ENCODE measurements around the gene CCDC187.
"Not testable (repeated sequence)": the region's sequence is repeated elsewhere in the genome, so short reads cannot be mapped to it uniquely, and the experiment has no call there.

Gene CCDC187

DNA sequence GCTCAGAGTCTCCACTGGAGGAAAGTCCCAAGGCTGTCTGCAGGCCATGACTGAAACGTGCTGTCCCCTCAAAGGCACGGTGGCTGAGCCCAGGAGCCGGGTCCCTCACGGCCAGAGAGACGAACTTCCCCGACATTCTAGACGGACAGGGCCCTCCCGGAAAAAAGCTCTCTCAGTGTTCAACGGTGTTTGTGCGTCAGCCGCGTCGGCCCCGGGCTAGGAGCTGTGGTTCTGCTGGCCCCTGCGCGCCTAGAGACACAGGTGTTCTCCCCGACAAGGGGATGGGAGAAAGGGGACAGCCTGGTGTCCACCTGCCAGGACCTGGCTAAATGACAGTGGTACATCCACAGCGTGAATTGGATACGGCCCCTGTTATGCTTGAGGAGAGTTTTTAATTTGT is 17.7 kb upstream of the CCDC187 start:
- no peak for TF ChIP-seq CTCF (conservative IDR thresholded peaks at IDR 0.05; ENCODE audit: low read depth, low read length)
- DNase-seq (ENCODE audit: low read depth) = no peak
- no peak overlapping the region for H3K4me3 ChIP-seq (ENCODE audit: low read length)

GRCh38 chr9:136320972-136321371 is 17.1 kb upstream of the CCDC187 start:
- not testable (repeated sequence) for H3K4me3 ChIP-seq (ENCODE audit: low read length); DNase-seq (ENCODE audit: low read depth)

DNA sequence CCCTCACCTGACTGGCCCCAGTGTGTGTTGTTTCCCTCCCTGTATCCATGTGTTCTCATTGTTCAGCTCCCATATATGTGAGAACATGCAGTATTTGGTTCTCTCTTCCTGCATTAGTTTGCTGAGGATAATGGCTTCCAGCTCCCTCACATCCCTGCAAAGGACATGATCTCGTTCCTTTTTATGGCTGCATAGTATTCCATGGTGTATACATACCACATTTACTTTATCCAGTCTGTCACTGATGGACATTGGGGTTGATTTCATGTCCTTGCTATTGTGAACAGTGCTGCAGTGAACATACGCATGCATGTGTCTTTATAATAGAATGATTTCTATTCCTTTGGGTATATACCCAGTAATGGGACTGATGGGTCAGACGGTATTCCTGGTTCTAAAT is 16.1 kb upstream of the CCDC187 start:
- not testable (repeated sequence) for H3K4me3 ChIP-seq (ENCODE audit: low read length); DNase-seq (ENCODE audit: low read depth)

- DNase-seq (ENCODE audit: low read depth); H3K4me3 ChIP-seq (ENCODE audit: low read length): not testable (repeated sequence)
Observed at GRCh38 chr9:136319244-136319643, 15.3 kb upstream of the CCDC187 start.

- no peak overlapping the region for H3K4me3 ChIP-seq (ENCODE audit: low read length)
- no peak for DNase-seq (ENCODE audit: low read depth)
- TF ChIP-seq CTCF (conservative IDR thresholded peaks at IDR 0.05; ENCODE audit: low read depth, low read length) = no peak
Observed at GRCh38 chr9:136318776-136319241, 14.9 kb upstream of the CCDC187 start.

DNA sequence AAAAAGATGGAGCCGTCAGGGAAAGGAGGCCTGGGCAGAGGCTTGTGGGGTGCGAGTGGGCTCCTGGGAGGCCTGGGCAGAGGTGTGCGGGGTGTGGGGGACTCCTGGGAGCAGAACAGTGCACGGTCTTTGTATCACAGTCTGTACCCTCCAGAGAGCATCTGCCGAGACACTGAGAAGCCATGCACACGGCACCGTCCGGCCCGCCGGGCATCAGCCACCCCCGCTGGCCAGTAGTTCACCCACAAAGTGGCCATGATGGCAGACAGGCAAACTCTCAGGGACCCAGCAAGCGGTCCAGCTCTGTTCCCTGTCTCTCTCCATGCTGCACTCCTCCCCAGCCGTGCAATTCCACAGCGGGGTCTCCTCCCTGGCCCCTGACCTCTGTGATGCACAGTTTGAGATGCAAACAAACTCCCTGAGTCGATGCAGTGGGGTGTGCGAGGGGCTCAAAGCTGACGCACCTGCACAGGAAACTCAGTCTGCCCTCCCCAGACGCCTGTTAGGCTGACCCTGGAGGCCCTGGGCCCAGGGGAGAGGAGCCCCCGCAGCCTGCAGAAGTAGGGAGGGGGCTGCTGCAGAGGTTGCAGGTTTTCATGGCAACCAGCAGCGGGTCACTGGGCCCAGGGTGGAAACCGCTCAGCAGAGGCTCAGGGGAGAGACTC is 14.3 kb upstream of the CCDC187 start:
- no peak overlapping the region for H3K4me3 ChIP-seq (ENCODE audit: low read length)
- no peak for DNase-seq (ENCODE audit: low read depth)
- no peak for TF ChIP-seq CTCF (conservative IDR thresholded peaks at IDR 0.05; ENCODE audit: low read depth, low read length)

DNA sequence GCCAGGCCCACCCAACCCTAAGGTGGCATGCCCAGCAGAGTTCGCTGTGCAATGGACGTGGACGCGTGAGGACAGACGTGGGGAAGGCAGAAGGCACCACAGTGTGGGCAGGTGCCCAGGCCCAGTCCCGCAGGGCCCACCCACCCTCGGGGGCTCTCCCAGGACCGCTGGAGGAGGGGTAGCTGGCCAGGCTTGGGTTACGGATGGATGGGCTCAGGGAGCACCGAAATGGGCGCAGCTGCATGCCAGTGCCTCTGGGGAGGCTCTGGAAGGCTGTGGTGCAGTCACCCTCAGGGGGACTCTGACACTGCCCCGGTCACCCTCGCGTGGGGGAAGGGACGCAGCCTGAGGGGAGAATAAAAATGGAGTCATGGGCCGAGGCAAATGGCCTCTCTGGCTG is 13.8 kb upstream of the CCDC187 start:
- no peak overlapping the region for H3K4me3 ChIP-seq (ENCODE audit: low read length)
- TF ChIP-seq CTCF (conservative IDR thresholded peaks at IDR 0.05; ENCODE audit: low read depth, low read length) = no peak
- DNase-seq (ENCODE audit: low read depth) = no peak

DNA sequence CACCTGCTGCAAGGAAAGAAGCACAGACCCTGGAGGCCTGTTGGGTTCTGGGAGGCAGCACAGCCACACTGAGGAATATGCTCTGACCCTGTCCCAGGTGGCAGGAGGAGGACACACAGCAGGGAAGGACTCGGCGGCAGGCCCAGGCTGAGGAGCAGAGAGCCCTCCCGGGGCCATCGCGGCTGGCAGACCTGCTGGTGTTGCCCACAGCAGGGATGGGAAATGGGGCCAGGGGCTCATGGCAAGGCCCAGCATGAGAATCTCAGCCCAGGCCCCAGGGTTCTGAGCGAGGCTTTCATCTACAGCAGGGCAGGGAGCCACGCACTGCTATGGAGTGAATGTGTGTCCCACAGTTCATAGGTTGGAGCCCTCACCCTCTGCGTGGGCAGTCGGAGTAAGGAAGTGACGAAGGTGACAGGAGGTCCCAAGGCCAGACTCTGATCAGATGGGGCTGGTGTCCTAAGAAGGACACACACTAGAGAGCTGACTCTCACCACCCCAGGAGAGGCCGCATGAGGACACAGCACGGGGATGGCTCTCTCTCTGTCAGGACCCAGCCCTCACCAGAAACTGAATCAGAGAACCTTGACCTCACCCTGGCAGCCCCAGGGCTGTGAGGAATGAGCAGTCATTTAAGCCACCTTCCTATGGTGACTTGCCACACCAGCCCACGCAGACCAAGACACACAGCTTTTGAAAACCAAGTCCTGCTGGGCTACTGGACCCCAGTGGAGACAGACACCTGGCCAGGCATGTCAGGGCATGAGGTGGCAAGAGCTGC is 13.2 kb upstream of the CCDC187 start:
- no peak for DNase-seq (ENCODE audit: low read depth)
- TF ChIP-seq CTCF (conservative IDR thresholded peaks at IDR 0.05; ENCODE audit: low read depth, low read length) = no peak
- H3K4me3 ChIP-seq (ENCODE audit: low read length) = no peak overlapping the region

Data from retinal pigment epithelial cell (primary cell).